Lower lobe of right lung (tissue), 2 donors: Measurements from ENCODE around the gene TYK2. TPM values are rescaled to one million over a fixed set of nuclear protein-coding genes. Genes with fewer than 3 reads are reported as not detected.

Experiments used
- ATAC-seq, 2 donors: fragments of 200-7000 bp; cut with Tn5 transposase; one replicate each; pipeline ENCODE4 v1.9.1; 2020 to 2022; ENCODE audit warnings: mild to moderate bottlenecking in 2 of 2, moderate library complexity in 2 of 2
- DNase-seq: peaks from one replicate; pipeline ENCODE4 v3.0.0-alpha.2; 2020
- H3K27ac ChIP-seq: fragments of 200-600 bp; one replicate; pipeline ENCODE4 v1.8.0; 2022
- H3K27me3 ChIP-seq: fragments of 200-600 bp; one replicate; pipeline ENCODE4 v1.8.0; 2022; ENCODE audit warnings: low read depth
- H3K36me3 ChIP-seq: fragments of 200-600 bp; one replicate; pipeline ENCODE4 v1.8.0; 2022; ENCODE audit warnings: mild to moderate bottlenecking
- H3K4me1 ChIP-seq: fragments of 200-600 bp; one replicate; pipeline ENCODE4 v1.8.0; 2022
- H3K4me3 ChIP-seq: fragments of 200-600 bp; one replicate; pipeline ENCODE4 v1.8.0; 2022; ENCODE audit warnings: mild to moderate bottlenecking
- H3K9me3 ChIP-seq: fragments of 200-600 bp; one replicate; pipeline ENCODE4 v1.8.0; 2022
- CTCF ChIP-seq: fragments of 200-600 bp; IDR thresholded peaks from one replicate; pipeline ENCODE4 v1.8.0; 2022; ENCODE audit warnings: antibody characterized with exemption, mild to moderate bottlenecking
- intact Hi-C: fragments of 100-400 bp; cut with DNase I; formaldehyde crosslinking; loops from one replicate; pipeline ENCODE4 v1.11.0; 2022
- total RNA-seq: library from RNA; stranded (reverse); fragmentation: NEBNext Ultra II Directional; extraction: Animal tissue kit (Norgen Biotek cat#: 25700); gene quantifications from one replicate; pipeline ENCODE4 v1.2.1, GENCODE V29; 2021
- donor health status: DM: no; HTN: yes; CAD: no; lungs with severe emphysema.

The TYK2 gene
- total RNA-seq, 1 donor from 2014 or later = 164 TPM

- peak; percentile 89 to 91 for ATAC-seq
- H3K4me1 ChIP-seq = peaks cover 29% of the 10 kb centered on the region
- H3K9me3 ChIP-seq = no peaks in the 10 kb centered on the region
- no peaks in the 10 kb centered on the region for H3K27me3 ChIP-seq
- TF ChIP-seq CTCF = no peak
- intact Hi-C loops = no loop called here
- peak overlapping the region; percentile 80 for H3K4me3 ChIP-seq
- peak; percentile 96 for DNase-seq
- H3K27ac ChIP-seq = peak overlapping the region; percentile 88
- peaks cover 11% of the 10 kb centered on the region for H3K36me3 ChIP-seq
Observed at GRCh38 chr19:10334588-10335351, 45.6 kb downstream of the TYK2 start.

- peak overlapping the region; percentile 88 for H3K27ac ChIP-seq
- peaks cover 29% of the 10 kb centered on the region for H3K4me1 ChIP-seq
- peak overlapping the region; percentile 80 for H3K4me3 ChIP-seq
- ATAC-seq (peak; percentile 1 to 3), DNase-seq (no peak)
- peaks cover 19% of the 10 kb centered on the region for H3K36me3 ChIP-seq
- H3K9me3 ChIP-seq = no peaks in the 10 kb centered on the region
- H3K27me3 ChIP-seq = no peaks in the 10 kb centered on the region
- no peak for TF ChIP-seq CTCF
- intact Hi-C loops = no loop called here
Observed at GRCh38 chr19:10333758-10334587, 46.4 kb downstream of the TYK2 start.

GRCh38 chr19:10332965-10333757 is 47.2 kb downstream of the TYK2 start, which contains the start of gene RAVER1:
RAVER1 (minus strand) TSS chr19:10333529; CDS start chr19:10333507, 22 bp downstream.
- no peaks in the 10 kb centered on the region for H3K27me3 ChIP-seq
- peaks cover 29% of the 10 kb centered on the region for H3K4me1 ChIP-seq
- ATAC-seq = peak; percentile 95 to 96
- H3K4me3 ChIP-seq = peak within 1 kb of the TSS; percentile 80
- intact Hi-C loops = no loop called here
- H3K9me3 ChIP-seq = no peaks in the 10 kb centered on the region
- DNase-seq = peak; percentile 98
- peak within 1 kb of the TSS; percentile 88 for H3K27ac ChIP-seq
- peaks cover 27% of the 10 kb centered on the region for H3K36me3 ChIP-seq
- no peak for TF ChIP-seq CTCF

GRCh38 chr19:10332158-10332964 is 48.0 kb downstream of the TYK2 start:
- intact Hi-C loops = no loop called here

More at GRCh38 chr19:10332158-10332964, 48.0 kb downstream of the TYK2 start:
- peak overlapping the region; percentile 88 for H3K27ac ChIP-seq
- DNase-seq (no peak), ATAC-seq (no peak)
- no peak for TF ChIP-seq CTCF
- H3K9me3 ChIP-seq = no peaks in the 10 kb centered on the region
- peak overlapping the region; percentile 80 for H3K4me3 ChIP-seq
- H3K4me1 ChIP-seq = peaks cover 29% of the 10 kb centered on the region
- H3K27me3 ChIP-seq = no peaks in the 10 kb centered on the region
- H3K36me3 ChIP-seq = peaks cover 35% of the 10 kb centered on the region
